ENCODE data around the gene CABCOCO1. TPM values are rescaled to one million over a fixed set of nuclear protein-coding genes. Genes with fewer than 3 reads are reported as not detected.

The CABCOCO1 gene
- total RNA-seq, 2 experiments from 2014 or later, result not detected

- no peak for ATAC-seq
- POLR2A ChIA-PET, result no interaction called here
- Mint-ChIP-seq H3K4me1 (ENCODE audit: low read depth) (peaks cover 2% of the 10 kb centered on the region), H3K27ac (no peak overlapping the region), H3K4me3 (no peak overlapping the region), H3K36me3 (ENCODE audit: low read depth) (no peaks in the 10 kb centered on the region), H3K9me3 (no peaks in the 10 kb centered on the region), H3K27me3 (no peaks in the 10 kb centered on the region)
- no peak for TF ChIP-seq CTCF (IDR thresholded peaks at IDR 0.05)
- intact Hi-C loops (cut with micrococcal nuclease), result no loop called here
- no peak for DNase-seq
- CTCF ChIA-PET, result interaction anchor here (1.2 kb wide), 1 partner anchor 52 kb away, joined by 3 read pairs; no protein-coding TSS in a partner anchor
Observed at GRCh38 chr10:61803269-61803668, 140.5 kb downstream of the CABCOCO1 start.

GRCh38 chr10:61804414-61804813, 141.7 kb downstream of the CABCOCO1 start:
- no peak for TF ChIP-seq CTCF (IDR thresholded peaks at IDR 0.05)
- Mint-ChIP-seq H3K4me3 (no peak overlapping the region), H3K4me1 (ENCODE audit: low read depth) (peaks cover 2% of the 10 kb centered on the region), H3K27me3 (peaks cover 3% of the 10 kb centered on the region), H3K36me3 (ENCODE audit: low read depth) (no peaks in the 10 kb centered on the region), H3K9me3 (no peaks in the 10 kb centered on the region), H3K27ac (no peak overlapping the region)
- no peak for DNase-seq
- ATAC-seq, result no peak
- ChIA-PET CTCF (no interaction called here), POLR2A (no interaction called here)
- intact Hi-C loops (cut with micrococcal nuclease), result no loop called here

GRCh38 chr10:61805091-61805490, 142.4 kb downstream of the CABCOCO1 start:
- no peak for ATAC-seq
- no peak for DNase-seq
- Mint-ChIP-seq H3K27ac (no peak overlapping the region), H3K36me3 (ENCODE audit: low read depth) (no peaks in the 10 kb centered on the region), H3K27me3 (peaks cover 7% of the 10 kb centered on the region), H3K4me3 (no peak overlapping the region), H3K4me1 (ENCODE audit: low read depth) (peaks cover 2% of the 10 kb centered on the region), H3K9me3 (no peaks in the 10 kb centered on the region)
- intact Hi-C loops (cut with micrococcal nuclease), result no loop called here
- POLR2A ChIA-PET, result no interaction called here
- no peak for TF ChIP-seq CTCF (IDR thresholded peaks at IDR 0.05)
- CTCF ChIA-PET, result no interaction called here

GRCh38 chr10:61810263-61810662, 147.5 kb downstream of the CABCOCO1 start:
- no peaks in the 10 kb centered on the region for H3K9me3 Mint-ChIP-seq
- H3K27me3 Mint-ChIP-seq, result peaks cover 10% of the 10 kb centered on the region
- H3K27ac Mint-ChIP-seq, result no peak overlapping the region
- no peak overlapping the region for H3K4me3 Mint-ChIP-seq
- H3K4me1 Mint-ChIP-seq (ENCODE audit: low read depth), result peaks cover 3% of the 10 kb centered on the region
- no peak for DNase-seq
- no peaks in the 10 kb centered on the region for H3K36me3 Mint-ChIP-seq (ENCODE audit: low read depth)
- ChIA-PET POLR2A (interaction anchor here (0.7 to 1.5 kb wide), 2 partner anchors 47 to 362 kb away, joined by 3 read pairs; no protein-coding TSS in a partner anchor), CTCF (interaction anchor here (1.2 to 1.8 kb wide), 3 partner anchors 8 to 59 kb away, joined by 3 to 4 read pairs (median 4); no protein-coding TSS in a partner anchor)
- ATAC-seq, result no peak
- TF ChIP-seq CTCF (IDR thresholded peaks at IDR 0.05), result no peak
- intact Hi-C loops (cut with micrococcal nuclease), result loop anchor here (5.0 kb wide), 1 partner anchor 58 kb away; no protein-coding TSS in a partner anchor

- H3K4me3 Mint-ChIP-seq, result no peak overlapping the region
- DNase-seq, result peak; percentile 4
- POLR2A ChIA-PET, result no interaction called here
Observed at GRCh38 chr10:61812052-61812721, 149.5 kb downstream of the CABCOCO1 start.

More at GRCh38 chr10:61812052-61812721, 149.5 kb downstream of the CABCOCO1 start:
- intact Hi-C loops (cut with micrococcal nuclease), result loop anchor here (5.0 kb wide), 1 partner anchor 60 kb away; no protein-coding TSS in a partner anchor
- no peaks in the 10 kb centered on the region for H3K9me3 Mint-ChIP-seq
- peaks cover 10% of the 10 kb centered on the region for H3K27me3 Mint-ChIP-seq
- peak; percentile 66 for ATAC-seq
- no peak overlapping the region for H3K27ac Mint-ChIP-seq
- CTCF ChIA-PET, result no interaction called here
- H3K4me1 Mint-ChIP-seq (ENCODE audit: low read depth), result peaks cover 3% of the 10 kb centered on the region
- no peaks in the 10 kb centered on the region for H3K36me3 Mint-ChIP-seq (ENCODE audit: low read depth)
- no peak for TF ChIP-seq CTCF (IDR thresholded peaks at IDR 0.05)

Measured in activated CD8-positive, alpha-beta T cell treated with anti-CD3 and anti-CD28 coated beads for 36 hours (primary cell).